Prostate gland (tissue), 2 donors: ENCODE results near the gene IL17RD.

Source experiments
- CTCF ChIP-seq, 4 experiments: fragments of 200-600 bp in 2 of 4; fragments of 450-650 bp in 2 of 4; sonication (generic) in 2 of 4; IDR thresholded peaks; 1 replicate in 3 of 4; 2 replicates in 1 of 4; pipeline ENCODE4 v1.5.1; 2016 to 2019; ENCODE audit warnings: antibody characterized with exemption in 4 of 4, mild to moderate bottlenecking in 2 of 4, moderate library complexity in 2 of 4
- POLR2A ChIP-seq: fragments of 450-650 bp; IDR thresholded peaks from one replicate; pipeline ENCODE4 v1.6.1; 2016; ENCODE audit warnings: antibody characterized with exemption, mild to moderate bottlenecking
- POLR2AphosphoS5 ChIP-seq: sonication (generic); formaldehyde crosslinking; IDR thresholded peaks from one replicate; pipeline ENCODE4 v1.6.1; 2017; ENCODE audit warnings: antibody characterized with exemption

GRCh38 chr3:57169108-57169507 lies 4.0 kb upstream of the IL17RD start:
- no peak for TF ChIP-seq CTCF (IDR thresholded peaks at IDR 0.05)
- no peak for TF ChIP-seq POLR2AphosphoS5
- TF ChIP-seq POLR2A: no peak
